CMK (cell line): Measurements from ENCODE around the gene CDKL5.

Source experiments
- DNase-seq: peaks from one replicate; pipeline ENCODE4 v3.0.0-alpha.2; 2010; ENCODE audit warnings: low read depth

Gene CDKL5

DNA sequence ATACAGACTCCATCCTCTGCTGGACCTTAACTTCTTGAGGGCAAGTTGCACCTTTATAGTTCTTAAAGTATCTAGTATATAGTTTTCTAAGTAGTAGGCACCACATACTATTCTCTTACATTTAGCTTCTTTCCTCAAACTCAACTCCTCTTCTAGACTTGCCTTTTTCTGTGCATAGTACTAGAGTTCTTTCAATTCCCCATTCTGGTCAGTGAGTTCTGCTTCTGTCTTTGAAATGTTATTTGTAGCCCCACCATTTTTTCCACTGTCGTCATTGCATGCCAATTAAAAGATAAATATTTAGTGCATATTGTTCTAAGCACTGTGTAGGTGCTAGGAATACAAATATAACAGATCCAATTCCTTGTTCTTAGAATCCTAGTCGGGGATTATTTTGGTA is 31.6 kb downstream of the CDKL5 start:
- no peak for DNase-seq

GRCh38 chrX:18461431-18461830 is 36.0 kb downstream of the CDKL5 start:
- DNase-seq = no peak

GRCh38 chrX:18464499-18464898 is 39.1 kb downstream of the CDKL5 start:
- no peak for DNase-seq

DNA sequence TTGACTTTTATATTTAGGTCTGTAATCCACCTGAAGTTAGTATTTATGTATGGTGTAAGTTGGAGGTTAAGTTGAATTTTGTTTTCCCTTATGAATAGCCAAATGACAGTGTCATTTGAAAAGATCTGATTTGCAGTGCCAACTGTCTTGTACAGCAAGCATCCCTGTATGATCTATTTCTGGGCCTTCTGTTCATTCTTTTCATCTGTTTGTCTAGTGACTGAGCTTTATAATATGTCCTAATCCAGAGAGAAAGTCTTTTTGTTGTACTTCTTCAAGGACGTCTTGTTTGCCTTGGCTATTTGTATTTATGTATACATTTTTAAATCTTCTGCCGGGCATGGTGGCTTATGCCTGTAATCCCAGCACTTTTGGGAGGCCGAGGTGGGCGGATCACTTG is 39.6 kb downstream of the CDKL5 start:
- DNase-seq = no peak

GRCh38 chrX:18468599-18468998 is 43.2 kb downstream of the CDKL5 start:
- DNase-seq = no peak

- no peak for DNase-seq
Measured at GRCh38 chrX:18471296-18471695, 45.9 kb downstream of the CDKL5 start.

GRCh38 chrX:18490806-18491555 is 65.6 kb downstream of the CDKL5 start:
- DNase-seq = no peak

DNA sequence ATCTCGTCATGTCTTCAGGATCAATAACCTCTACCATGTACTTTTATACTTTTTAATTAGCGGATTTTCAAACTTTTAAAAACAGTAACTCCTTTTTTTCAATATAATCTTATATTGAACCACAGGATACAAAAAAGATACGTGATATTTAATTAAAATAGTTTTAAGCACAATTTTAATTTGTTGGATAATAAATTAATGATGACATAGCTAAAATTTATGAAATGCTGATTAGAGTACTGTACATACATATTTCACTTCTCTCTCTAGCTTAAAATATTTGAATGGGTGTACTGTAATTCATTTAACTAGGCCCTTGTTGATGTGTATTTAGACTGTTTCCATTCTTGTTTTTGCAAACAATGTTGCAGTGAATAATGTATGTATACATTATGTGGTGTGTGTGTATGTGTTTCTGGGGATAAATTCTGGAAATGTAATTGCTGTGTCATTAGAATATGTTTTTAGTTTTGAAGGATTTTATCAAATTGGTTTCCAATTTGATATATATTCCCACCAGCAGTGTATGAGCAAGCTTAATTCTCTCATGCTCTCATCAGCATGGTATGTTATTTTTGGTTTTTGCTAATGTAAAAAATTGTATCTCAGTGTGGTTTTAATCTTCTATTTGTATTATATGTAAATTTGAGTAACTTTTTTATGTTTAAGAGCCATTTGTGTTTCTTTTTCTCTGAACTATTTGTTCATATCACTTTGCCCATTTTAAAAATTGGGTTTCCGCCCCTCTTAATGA is 66.4 kb downstream of the CDKL5 start:
- DNase-seq = no peak

GRCh38 chrX:18534949-18535348 is 109.5 kb downstream of the CDKL5 start:
- no peak for DNase-seq

DNA sequence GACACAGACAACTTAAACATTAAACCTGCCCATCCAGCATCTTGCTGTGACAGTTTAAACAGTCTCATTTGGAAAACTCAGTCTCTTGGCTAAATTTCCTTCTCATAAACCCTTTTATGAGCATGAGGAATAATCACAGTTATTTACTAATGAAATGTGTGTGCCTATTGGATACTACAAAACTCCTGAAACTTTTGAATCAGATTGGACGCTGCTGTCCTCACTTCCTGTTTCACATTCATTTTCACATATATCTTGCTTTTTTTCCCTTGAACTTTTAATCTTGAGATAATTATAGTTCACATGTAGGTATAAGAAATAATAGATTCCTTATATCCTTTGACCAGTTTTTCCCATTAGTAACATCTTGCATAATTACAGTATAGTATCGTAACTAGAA is 111.7 kb downstream of the CDKL5 start:
- DNase-seq = no peak

- DNase-seq = no peak
Measured at GRCh38 chrX:18537524-18537923, 112.1 kb downstream of the CDKL5 start.

DNA sequence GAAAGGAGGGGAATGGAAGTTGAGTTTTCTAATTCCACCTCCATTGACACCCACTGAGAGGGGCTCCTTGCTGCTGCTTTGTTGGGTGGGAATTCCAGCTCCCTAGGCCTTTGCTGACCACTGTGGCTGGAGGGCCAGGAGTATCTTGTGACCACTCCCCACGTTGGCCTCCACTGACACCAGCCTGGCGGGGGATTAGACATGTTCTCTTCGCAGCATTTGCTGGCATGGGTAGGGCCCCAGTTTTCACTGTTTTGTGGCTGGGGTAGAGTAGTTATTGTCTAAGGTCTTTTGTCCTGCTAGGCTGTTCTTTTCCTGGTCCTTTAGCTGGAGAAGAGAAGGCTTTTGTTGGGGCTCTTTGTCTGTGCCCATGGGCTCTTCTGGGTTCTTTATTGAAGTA is 116.7 kb downstream of the CDKL5 start:
- no peak for DNase-seq

GRCh38 chrX:18542905-18543304 is 117.5 kb downstream of the CDKL5 start:
- no peak for DNase-seq

GRCh38 chrX:18543738-18544137 is 118.3 kb downstream of the CDKL5 start:
- no peak for DNase-seq

DNA sequence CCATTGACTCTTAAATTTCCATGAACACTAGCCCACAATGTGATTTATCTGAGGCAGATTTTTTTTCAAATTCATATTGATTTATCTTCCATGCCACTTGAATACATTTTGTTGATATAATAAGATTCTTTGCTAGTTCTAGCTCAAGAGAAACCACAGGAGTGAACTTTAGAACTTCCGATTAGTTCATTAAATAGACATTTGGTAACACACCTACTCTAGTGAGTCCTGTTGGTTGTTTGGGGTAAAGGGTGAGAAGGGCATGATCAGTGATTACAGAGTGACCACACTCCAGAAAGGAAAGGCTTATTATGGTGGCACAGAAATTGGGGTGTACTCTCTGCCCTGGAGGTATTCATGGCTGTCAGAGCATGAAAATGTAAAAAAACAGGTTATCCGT is 120.4 kb downstream of the CDKL5 start:
- no peak for DNase-seq

GRCh38 chrX:18548996-18549395 is 123.6 kb downstream of the CDKL5 start:
- no peak for DNase-seq

DNA sequence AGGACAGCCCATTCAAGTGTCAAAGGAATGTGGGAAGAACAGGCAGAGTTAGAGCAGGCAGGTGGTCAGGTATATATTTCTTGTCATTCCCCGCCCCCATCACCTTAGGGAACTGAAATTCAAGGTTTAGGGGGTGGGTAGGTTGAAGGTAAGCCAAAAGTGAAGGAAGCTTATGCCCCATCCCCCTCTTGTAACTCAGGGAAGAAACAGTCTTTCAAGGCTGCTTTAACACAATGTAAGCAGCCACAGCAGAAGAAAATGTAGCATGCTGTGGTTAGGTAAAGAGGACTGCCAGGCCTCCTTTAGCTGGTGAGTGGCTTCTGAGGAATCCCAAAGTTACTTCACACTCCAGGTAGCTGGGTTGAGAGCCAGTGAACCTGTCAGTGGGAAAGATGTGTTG is 124.2 kb downstream of the CDKL5 start:
- DNase-seq = no peak

GRCh38 chrX:18557879-18558278 is 132.5 kb downstream of the CDKL5 start:
- no peak for DNase-seq

GRCh38 chrX:18558799-18559198 is 133.4 kb downstream of the CDKL5 start:
- DNase-seq = no peak

GRCh38 chrX:18561020-18561419 is 135.6 kb downstream of the CDKL5 start:
- no peak for DNase-seq

DNA sequence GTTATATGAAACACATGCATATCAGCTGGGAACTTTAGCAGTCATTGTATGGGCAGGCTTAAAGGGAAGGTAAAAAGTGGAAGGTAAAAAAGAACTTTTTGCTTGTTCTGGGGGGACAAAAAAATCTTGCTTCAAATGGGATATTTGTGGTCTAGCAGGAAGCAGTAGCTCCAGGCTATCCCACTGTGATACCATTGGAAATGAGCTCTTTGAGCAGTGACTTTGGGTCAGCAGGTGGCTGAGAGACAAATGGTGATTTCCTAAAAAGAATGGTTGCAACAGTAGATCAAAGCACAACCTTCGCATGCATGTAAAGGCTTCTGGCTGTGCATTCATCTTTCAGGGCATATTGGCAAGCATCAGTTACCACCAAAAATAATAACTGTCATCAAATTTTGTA is 140.3 kb downstream of the CDKL5 start:
- DNase-seq = no peak

DNA sequence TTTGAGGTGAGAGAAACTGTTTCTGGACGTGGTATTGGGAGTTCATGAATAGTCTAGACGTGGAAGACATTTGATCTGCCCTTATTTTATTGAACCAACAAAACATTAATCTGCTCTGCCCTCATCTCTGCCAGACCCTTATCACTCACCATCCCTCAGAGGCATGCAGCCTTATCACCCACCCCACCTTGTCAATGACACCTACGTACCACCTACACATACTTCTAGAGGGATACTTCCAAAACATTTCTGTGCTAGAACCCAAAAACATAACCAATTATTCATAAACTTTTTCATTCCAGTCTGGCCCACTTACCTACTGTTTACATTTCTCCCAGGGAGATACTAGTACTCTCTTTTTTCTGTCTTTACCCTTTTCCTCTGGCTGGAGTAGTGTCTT is 141.3 kb downstream of the CDKL5 start:
- DNase-seq = no peak

DNA sequence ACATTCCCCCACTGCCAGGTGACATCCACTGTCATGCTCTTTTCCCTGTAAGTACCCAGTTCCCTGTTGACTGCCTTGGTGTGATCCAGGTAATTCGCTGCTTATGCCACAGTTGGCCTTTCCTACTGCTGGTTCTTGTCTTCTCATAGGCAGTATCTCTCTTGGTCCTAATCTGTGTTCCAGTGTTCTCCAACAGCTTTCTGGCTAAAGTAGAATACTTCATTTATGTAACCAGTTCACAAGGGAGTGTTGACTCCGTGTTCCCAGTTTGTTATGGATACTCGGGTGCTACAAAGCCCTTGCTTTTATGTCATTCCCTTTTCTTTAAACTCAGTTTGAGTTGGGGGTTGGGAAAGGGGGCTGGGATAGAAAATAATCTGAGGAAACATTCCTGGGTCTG is 148.1 kb downstream of the CDKL5 start:
- no peak for DNase-seq

DNA sequence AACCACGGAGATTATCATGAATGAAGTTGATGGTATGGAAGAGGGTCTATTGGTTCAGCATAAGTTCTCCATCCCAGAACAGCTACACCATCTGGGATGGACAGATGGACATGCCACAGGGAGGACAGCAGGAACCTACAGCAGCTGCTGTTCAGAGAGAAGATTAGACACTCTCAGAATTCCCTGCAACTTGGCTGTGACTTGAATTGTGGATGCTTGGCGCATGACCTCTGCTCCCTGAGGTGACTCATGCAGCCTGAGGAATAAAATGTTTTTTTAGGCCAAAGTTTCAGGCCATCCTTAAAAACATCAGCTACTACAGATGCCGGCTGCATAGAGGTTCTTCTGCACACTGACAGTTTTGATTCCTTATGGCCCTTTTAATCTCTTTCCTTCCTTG is 149.2 kb downstream of the CDKL5 start:
- DNase-seq = no peak
